Keratinocyte (primary cell): ENCODE measurements around the gene LPCAT2. TPM values are rescaled to one million over a fixed set of nuclear protein-coding genes. Genes with fewer than 3 reads are reported as not detected.

Experiments
- DNase-seq: peaks from one replicate; pipeline ENCODE4 v3.0.0-alpha.2; 2011; ENCODE audit warnings: low read depth, missing footprints, low spot score
- FAIRE-seq: peaks from 2 replicates; lab custom pipeline; 2011; peaks lifted over from hg19 to GRCh38; lab: Jason Lieb, UNC
- H2AFZ ChIP-seq: 2 replicates; pipeline ENCODE4 v1.6.0; 2012; ENCODE audit warnings: low read length, control low read depth, inconsistent platforms; ENCODE audit not compliant: control insufficient read depth
- H3K27ac ChIP-seq: 2 replicates; pipeline ENCODE4 v1.5.1; 2011; ENCODE audit warnings: low read length; ENCODE audit not compliant: control insufficient read depth, insufficient read depth
- H3K27me3 ChIP-seq: 3 replicates; pipeline ENCODE4 v1.6.0; 2011; ENCODE audit warnings: low read length; ENCODE audit not compliant: control insufficient read depth, insufficient read depth; ENCODE audit errors: extremely low read depth
- H3K36me3 ChIP-seq, 2 experiments: 2 replicates in 1 of 2; 3 replicates in 1 of 2; pipeline ENCODE4 v1.5.1; 2011; ENCODE audit warnings: low read length in 2 of 2, mild to moderate bottlenecking in 1 of 2; ENCODE audit not compliant: control insufficient read depth in 2 of 2, insufficient read depth in 2 of 2; ENCODE audit errors: extremely low read depth in 1 of 2
- H3K4me1 ChIP-seq: 3 replicates; pipeline ENCODE4 v1.5.1; 2011; ENCODE audit warnings: low read length; ENCODE audit not compliant: control insufficient read depth, insufficient read depth; ENCODE audit errors: extremely low read depth
- H3K4me2 ChIP-seq: 3 replicates; pipeline ENCODE4 v1.6.0; 2011; ENCODE audit warnings: low read depth, low read length; ENCODE audit not compliant: control insufficient read depth, insufficient read depth; ENCODE audit errors: extremely low read depth
- H3K4me3 ChIP-seq, 3 experiments: fragments of 200-600 bp in 1 of 3; sonication (generic) in 1 of 3; 2 replicates in 2 of 3; 3 replicates in 1 of 3; pipeline ENCODE4 v1.5.1; 2011 to 2016; ENCODE audit warnings: low read length in 3 of 3, mild to moderate bottlenecking in 3 of 3, control low read depth in 2 of 3, inconsistent platforms in 1 of 3, low read depth in 1 of 3, mixed read lengths in 1 of 3, mixed run types in 1 of 3, moderate library complexity in 1 of 3; ENCODE audit not compliant: control insufficient read depth in 2 of 3, insufficient read depth in 2 of 3; ENCODE audit errors: extremely low read depth in 1 of 3
- H3K79me2 ChIP-seq: 2 replicates; pipeline ENCODE4 v1.6.0; 2012; ENCODE audit warnings: low read length; ENCODE audit not compliant: control insufficient read depth, insufficient read depth
- H3K9ac ChIP-seq: 3 replicates; pipeline ENCODE4 v1.6.0; 2011; ENCODE audit warnings: low read length; ENCODE audit not compliant: control insufficient read depth, insufficient read depth; ENCODE audit errors: extremely low read depth
- H3K9me1 ChIP-seq: 3 replicates; pipeline ENCODE4 v1.6.0; 2011; ENCODE audit warnings: low read length; ENCODE audit not compliant: control insufficient read depth, insufficient read depth; ENCODE audit errors: extremely low read depth
- H3K9me3 ChIP-seq: 2 replicates; pipeline ENCODE4 v1.5.1; 2012; ENCODE audit warnings: low read depth, low read length; ENCODE audit not compliant: control insufficient read depth
- H4K20me1 ChIP-seq: 3 replicates; pipeline ENCODE4 v1.6.0; 2011; ENCODE audit warnings: low read length; ENCODE audit not compliant: control insufficient read depth, insufficient read depth; ENCODE audit errors: extremely low read depth
- CTCF ChIP-seq, 3 experiments: IDR thresholded peaks in 1 of 3; conservative IDR thresholded peaks in 1 of 3; optimal IDR thresholded peaks in 1 of 3; 2 replicates in 2 of 3; 3 replicates in 1 of 3; pipeline versions ENCODE3 to v1.5.1; 2011; ENCODE audit warnings: low read length in 3 of 3, mild to moderate bottlenecking in 3 of 3, moderate library complexity in 2 of 3, control low read depth in 1 of 3, inconsistent platforms in 1 of 3; ENCODE audit not compliant: insufficient read depth in 2 of 3; ENCODE audit errors: extremely low read depth in 1 of 3
- EZH2 ChIP-seq: IDR thresholded peaks from one replicate; pipeline ENCODE4 v1.6.1; 2012; ENCODE audit warnings: inconsistent platforms, mild to moderate bottlenecking, low read length, moderate library complexity
- dilution Hi-C: fragments of 300-500 bp; cut with MboI; formaldehyde crosslinking; loops from one replicate; pipeline ENCODE4 v1.7.0; 2020; ENCODE audit warnings: low sequenced_read_pairs; ENCODE audit not compliant: extremely low pct_ligation_motif_present
- polyA plus RNA-seq, 5 experiments: library from polyadenylated mRNA; depleted of rRNA in 3 of 5; stranded (reverse) in 3 of 5; stranded (forward) in 1 of 5; unstranded in 1 of 5; fragments of >200 nt; gene quantifications; 1 replicate in 1 of 5; 2 replicates in 3 of 5; 3 replicates in 1 of 5; pipeline versions ENCODE4 v1.2.1 to v1.2.3, GENCODE V29; 2011 to 2012; ENCODE audit warnings: missing spikeins in 2 of 5, low read depth in 1 of 5, low replicate concordance in 1 of 5

LPCAT2 gene
- polyA plus RNA-seq, 1 donor (not counting 4 experiments of a cell fraction or from before 2014, with no cell fraction given): 54.4 TPM

DNA sequence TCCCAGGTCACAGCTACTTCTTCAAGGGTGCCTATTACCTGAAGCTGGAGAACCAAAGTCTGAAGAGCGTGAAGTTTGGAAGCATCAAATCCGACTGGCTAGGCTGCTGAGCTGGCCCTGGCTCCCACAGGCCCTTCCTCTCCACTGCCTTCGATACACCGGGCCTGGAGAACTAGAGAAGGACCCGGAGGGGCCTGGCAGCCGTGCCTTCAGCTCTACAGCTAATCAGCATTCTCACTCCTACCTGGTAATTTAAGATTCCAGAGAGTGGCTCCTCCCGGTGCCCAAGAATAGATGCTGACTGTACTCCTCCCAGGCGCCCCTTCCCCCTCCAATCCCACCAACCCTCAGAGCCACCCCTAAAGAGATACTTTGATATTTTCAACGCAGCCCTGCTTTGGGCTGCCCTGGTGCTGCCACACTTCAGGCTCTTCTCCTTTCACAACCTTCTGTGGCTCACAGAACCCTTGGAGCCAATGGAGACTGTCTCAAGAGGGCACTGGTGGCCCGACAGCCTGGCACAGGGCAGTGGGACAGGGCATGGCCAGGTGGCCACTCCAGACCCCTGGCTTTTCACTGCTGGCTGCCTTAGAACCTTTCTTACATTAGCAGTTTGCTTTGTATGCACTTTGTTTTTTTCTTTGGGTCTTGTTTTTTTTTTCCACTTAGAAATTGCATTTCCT is 3.4 kb upstream of the LPCAT2 start:
- Histone ChIP-seq H3K27ac (no peak overlapping the region), H3K27me3 (no peaks in the 10 kb centered on the region), H2AFZ (no peak overlapping the region), H3K9ac (no peak overlapping the region), H3K9me1 (no peaks in the 10 kb centered on the region), H3K36me3 (no peaks in the 10 kb centered on the region), H3K9me3 (no peaks in the 10 kb centered on the region), H4K20me1 (no peaks in the 10 kb centered on the region), H3K4me3 (no peak overlapping the region), H3K4me2 (no peak overlapping the region), H3K79me2 (peaks cover 15% of the 10 kb centered on the region), H3K4me1 (peaks cover 32% of the 10 kb centered on the region)
- DNase-seq: no peak
- dilution Hi-C loops: no loop called here
- TF ChIP-seq EZH2 (no peak), CTCF (optimal IDR thresholded peaks at IDR 0.05 in 1 of 3, IDR thresholded peaks at IDR 0.05 in 1 of 3, conservative IDR thresholded peaks at IDR 0.05 in 1 of 3; ENCODE audit: extremely low read depth in 1 of 3, insufficient read depth in 2 of 3, low read length in 3 of 3) (no peak)
- no peak for FAIRE-seq

DNA sequence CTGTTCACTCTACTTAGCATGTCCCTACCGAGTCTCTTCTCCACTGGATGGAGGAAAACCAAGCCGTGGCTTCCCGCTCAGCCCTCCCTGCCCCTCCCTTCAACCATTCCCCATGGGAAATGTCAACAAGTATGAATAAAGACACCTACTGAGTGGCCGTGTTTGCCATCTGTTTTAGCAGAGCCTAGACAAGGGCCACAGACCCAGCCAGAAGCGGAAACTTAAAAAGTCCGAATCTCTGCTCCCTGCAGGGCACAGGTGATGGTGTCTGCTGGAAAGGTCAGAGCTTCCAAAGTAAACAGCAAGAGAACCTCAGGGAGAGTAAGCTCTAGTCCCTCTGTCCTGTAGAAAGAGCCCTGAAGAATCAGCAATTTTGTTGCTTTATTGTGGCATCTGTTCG is 2.8 kb upstream of the LPCAT2 start:
- H3K79me2 ChIP-seq: peaks cover 20% of the 10 kb centered on the region
- no peak for TF ChIP-seq CTCF (optimal IDR thresholded peaks at IDR 0.05 in 1 of 3, IDR thresholded peaks at IDR 0.05 in 1 of 3, conservative IDR thresholded peaks at IDR 0.05 in 1 of 3; ENCODE audit: extremely low read depth in 1 of 3, insufficient read depth in 2 of 3, low read length in 3 of 3)
- TF ChIP-seq EZH2: no peak
- no peaks in the 10 kb centered on the region for H3K27me3 ChIP-seq
- no peaks in the 10 kb centered on the region for H3K9me1 ChIP-seq
- no peak overlapping the region for H3K27ac ChIP-seq
- no peaks in the 10 kb centered on the region for H3K9me3 ChIP-seq
- DNase-seq (no peak), FAIRE-seq (no peak)
- no peaks in the 10 kb centered on the region for H3K36me3 ChIP-seq
- H4K20me1 ChIP-seq: no peaks in the 10 kb centered on the region
- H3K4me2 ChIP-seq: no peak overlapping the region
- dilution Hi-C loops: no loop called here
- no peak overlapping the region for H3K4me3 ChIP-seq
- H3K4me1 ChIP-seq: peaks cover 27% of the 10 kb centered on the region
- H2AFZ ChIP-seq: no peak overlapping the region
- no peak overlapping the region for H3K9ac ChIP-seq
